Stimulated activated CD8-positive, alpha-beta memory T cell treated with anti-CD3 and anti-CD28 coated beads, Interleukin-7, amount 100 ng/mL, for 4 hours (primary cell): Measurements from ENCODE around the gene RFX7.
"Not testable (repeated sequence)": the region's sequence is repeated elsewhere in the genome, so short reads cannot be mapped to it uniquely, and the experiment has no call there.

Experiments
- DNase-seq, 2 donors: peaks; one replicate each; pipeline ENCODE4 v3.0.0-alpha.2; 2020; ENCODE audit warnings: low read depth in 2 of 2

The RFX7 gene

DNA sequence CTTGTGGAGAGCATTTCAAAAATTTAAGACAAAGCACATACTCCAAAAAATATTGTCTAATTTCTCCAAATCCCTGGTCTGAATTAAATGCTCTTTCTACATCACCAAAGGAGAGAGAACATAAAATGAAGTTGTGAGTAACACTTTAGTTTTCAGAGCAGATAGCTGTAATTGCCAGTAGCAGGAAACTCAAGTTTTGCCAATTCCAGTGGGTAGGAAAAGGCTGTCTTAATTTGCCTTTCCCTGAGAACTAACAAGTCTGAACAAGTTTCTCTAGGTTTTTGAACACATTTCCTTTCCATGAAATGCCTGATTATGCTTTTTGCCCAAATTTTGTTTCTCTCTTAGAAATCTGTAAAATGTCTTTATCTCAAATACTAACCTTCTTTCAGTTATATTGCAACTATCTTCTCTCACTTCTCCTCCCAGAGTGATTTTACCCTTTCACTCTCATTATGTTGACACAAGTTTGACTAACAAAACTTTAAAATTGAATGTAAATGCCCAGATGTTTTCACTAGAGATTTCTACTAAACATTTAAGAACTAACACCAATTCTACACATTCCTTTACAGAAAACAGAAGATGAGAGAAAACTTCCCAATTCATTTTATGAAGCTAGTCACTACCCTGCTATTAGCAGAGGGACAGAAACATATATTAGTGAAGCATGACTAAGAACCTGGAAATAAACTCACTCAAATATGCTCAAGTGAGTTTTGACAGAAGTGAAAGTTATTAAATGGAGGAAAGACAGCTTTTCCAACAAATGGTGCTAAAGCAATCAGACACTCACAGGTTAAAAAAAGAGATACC, 38.4 kb downstream of the RFX7 start:
- DNase-seq: no peak

GRCh38 chr15:56203312-56203922, 40.3 kb downstream of the RFX7 start:
- not testable (repeated sequence) for DNase-seq

GRCh38 chr15:56202701-56203100, 41.0 kb downstream of the RFX7 start:
- DNase-seq: no peak

DNA sequence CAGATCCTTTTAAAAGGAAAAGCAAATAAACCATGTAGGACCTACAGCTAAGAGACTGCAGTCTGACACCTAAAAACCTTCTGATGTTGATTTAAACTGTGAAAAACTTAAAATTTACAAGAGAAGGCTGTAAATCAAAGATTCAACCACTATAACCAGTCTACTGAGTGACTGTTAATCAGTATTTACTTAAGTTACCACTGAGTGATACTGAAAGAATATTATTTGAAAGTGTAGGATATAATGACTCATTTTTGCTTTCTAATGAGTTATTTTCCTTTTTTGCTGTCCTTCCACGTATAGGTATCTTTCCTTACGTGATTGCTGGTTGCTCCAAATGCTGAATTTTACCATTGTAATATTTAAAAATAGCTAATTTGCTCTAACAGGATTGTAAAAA, 44.6 kb downstream of the RFX7 start:
- DNase-seq: no peak

GRCh38 chr15:56194035-56194434, 49.6 kb downstream of the RFX7 start:
- DNase-seq: no peak

DNA sequence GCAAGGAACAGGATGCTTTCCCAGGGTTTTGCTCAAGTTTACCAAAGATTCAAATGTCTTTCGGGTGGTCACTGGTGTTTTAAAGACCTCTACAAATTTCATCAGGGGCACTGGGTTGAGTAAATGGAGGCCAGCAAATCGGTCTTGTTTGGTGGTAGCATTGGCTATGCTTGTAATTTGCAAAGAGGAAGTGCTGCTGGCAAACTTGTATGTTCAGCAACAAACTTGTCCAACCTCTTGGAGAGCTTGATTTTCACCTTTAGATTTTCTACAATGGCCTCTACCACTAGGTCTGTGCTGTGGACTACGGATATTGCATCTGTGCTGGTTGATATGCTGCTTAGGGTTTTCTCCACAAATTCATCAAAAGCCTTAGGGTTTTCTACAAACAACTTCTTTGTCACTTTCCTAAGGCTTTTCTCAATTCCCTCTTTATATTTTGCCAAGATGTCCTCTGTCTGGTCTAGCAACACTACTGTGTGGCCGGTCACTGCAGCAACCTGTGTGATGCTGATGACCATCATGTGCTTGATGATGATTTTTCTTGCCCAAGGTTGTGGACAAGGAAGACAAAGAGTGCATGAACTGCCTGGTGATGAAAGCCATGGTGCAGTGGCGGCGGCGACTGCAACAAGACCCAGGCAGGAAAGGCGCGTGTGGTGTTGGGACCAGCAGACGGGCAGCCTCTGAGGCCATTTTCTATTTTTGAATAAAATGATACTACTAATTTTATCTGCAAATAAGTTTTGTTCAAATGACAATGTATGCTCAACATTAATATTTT, 50.8 kb downstream of the RFX7 start:
- no peak for DNase-seq

- DNase-seq: no peak
These were observed 56.0 kb downstream of the RFX7 start for GRCh38 chr15:56187665-56188064.

DNA sequence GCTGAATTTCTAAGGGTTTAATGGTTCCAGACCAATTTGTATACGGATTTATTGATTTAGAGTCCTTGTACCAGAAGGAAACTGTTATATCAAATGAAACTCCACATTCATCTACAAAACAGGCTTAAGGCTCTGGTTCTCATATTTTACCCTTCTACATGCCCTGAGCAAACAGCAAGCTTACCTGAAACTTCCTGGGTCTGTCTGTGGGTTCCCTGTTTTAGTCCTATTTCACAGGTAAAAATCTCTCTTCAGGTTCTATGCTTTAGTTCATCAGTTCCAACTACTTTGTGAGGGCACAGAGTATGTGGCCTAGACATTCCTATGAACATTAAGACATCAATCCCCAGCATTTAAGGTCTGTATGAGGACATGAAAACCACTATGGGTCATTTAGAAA, 57.7 kb downstream of the RFX7 start:
- DNase-seq: no peak

DNA sequence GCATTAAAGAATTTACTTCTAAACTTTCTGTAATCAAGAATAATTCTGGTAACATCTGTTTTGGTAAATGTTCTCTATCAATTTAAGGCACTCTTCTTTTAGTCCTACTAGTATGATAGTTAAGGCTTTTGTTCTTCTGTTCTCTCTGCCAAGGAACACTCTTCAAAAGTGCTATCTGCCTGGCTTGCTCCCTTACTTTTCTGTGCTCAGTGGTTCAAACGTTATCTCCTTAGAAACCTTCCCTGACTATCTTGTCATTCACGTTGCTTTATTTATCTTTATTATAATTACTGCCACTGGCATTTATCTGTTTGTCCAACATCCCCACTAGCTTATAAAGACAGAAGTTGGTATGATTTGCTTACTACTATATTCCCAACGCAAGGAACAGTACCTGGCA, 59.2 kb downstream of the RFX7 start:
- no peak for DNase-seq

DNA sequence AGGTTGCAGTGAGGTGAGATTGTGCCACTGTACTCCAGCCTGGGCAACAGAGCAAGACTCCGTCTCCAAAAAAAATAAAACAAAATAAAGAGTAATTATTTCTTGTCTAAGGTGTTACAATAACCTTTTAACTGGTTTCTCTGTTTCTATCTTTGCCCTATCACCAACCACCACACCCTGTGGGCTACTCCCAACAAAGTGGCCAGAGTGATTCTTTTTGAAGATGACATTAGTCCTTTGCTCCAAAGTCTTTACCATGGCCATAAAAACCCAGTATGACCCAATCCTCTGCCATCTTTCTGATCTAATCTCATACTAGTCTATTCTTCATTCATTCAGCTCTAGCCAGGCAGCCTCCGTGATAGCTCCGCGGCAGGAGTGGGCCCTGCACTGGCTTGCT, 62.8 kb downstream of the RFX7 start:
- DNase-seq: no peak

- no peak for DNase-seq
These were observed 66.7 kb downstream of the RFX7 start for GRCh38 chr15:56176996-56177395.

DNA sequence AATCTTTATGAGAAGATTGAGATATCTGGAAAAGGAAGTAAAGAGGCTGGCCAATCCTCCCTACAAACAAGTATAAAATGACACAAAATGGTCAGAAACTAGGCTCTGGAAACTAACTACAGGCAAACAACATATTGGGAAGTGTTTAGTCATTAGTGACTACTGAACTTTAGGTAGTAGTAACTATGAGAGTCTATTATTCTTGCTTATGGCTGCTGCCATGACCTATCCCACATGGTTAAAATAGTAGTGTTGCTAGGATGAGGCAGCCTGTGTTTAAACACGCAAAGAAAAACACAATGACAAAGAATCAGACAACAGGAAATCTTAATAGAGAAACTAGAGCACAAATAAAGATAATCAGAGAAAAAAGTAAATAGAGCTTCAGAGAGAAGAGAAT, 67.9 kb downstream of the RFX7 start:
- no peak for DNase-seq

- DNase-seq: no peak
These were observed 69.0 kb downstream of the RFX7 start for GRCh38 chr15:56174649-56175048.

DNA sequence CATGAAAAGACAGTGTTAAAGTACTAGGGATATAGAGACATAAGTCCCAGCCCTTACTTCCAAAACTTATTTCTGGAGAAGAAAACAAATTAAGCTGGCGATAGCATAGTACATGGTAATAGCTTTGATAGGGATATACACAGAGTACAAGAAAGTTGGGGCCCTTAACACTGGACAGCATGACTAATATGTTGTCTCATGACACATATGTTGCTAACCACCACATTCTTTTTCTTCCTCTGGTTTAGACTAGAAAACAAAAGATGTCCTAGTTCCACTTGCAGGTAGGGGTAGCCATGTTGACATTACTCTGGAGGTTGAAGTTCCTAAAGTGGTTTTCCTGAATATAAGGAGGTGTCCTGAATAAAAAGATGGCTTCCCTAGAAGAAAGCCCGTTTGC, 75.3 kb downstream of the RFX7 start:
- no peak for DNase-seq

- no peak for DNase-seq
These were observed 78.4 kb downstream of the RFX7 start for GRCh38 chr15:56165234-56165633.

- DNase-seq: no peak
These were observed 82.7 kb downstream of the RFX7 start for GRCh38 chr15:56160966-56161365.

- DNase-seq: no peak
These were observed 86.8 kb downstream of the RFX7 start for GRCh38 chr15:56156877-56157276.

DNA sequence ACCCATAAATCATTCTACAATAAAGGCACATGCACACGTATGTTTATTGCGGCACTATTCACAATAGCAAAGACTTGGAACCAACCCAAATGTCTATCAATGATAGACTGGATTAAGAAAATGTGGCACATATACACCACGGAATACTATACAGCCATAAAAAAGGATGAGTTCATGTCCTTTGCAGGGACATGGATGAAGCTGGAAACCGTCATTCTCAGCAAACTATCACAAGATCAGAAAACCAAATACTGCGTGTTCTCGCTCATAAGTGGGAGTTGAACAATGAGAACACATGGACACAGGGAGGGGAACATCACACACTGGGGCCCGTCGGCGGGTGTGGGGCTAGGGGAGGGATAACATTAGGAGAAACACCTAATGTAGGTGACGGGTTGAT, 88.4 kb downstream of the RFX7 start:
- not testable (repeated sequence) for DNase-seq

GRCh38 chr15:56154768-56155167, 88.9 kb downstream of the RFX7 start:
- DNase-seq: not testable (repeated sequence)

DNA sequence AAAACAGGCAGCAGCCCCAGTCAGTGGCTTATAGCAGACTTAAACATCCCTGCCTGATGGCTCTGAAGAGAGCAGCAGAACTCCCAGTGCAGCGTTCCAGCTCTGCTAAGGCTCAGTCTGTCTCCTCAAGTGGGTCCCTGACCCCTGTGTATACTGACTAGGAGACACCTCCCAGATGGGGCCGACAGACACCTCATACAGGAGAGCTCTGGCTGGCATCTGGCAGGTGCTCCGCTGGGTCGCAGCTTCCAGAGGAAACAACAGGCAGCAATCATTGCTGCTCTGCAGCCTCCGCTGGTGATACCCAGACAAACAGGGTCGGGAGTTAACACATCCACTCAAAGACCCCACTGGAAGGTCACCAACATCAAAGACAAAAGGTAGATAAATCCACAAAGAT, 93.5 kb downstream of the RFX7 start:
- no peak for DNase-seq

DNA sequence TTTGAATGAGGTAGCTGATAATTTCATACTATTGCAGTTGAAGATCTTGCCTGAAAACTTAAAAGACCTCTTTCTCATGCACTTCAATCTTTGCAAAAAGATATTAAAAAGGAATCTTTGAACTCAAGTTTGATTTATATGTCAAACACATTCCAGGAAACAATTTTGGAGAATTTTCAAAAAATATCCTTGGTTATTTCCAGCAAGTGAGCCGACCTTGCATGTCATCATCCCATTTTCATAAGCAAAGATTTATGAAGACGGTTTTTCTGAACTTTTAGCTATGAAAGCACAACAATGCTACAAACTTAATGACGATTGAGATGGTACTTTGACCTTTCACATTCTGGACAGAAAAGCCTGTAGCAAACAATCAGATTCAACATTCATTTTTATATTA, 95.6 kb downstream of the RFX7 start:
- no peak for DNase-seq

DNA sequence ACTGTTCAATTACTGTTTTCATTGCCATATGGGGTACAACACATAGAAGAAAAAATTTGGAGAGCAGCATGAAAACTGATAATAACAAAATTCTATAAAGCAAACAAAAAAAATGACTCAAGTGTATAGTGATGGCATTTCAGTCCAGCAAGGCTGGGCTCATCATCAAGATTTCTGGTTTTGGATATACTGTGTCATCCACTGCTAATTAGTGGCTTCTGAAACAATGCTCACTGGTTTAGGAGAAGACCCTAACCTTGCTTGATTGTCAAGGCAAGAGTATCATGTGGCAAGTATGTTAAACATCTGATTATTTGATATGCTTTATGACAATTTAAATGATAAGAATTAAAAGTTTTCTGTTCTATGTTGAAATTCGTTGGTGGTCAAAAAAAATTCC, 96.9 kb downstream of the RFX7 start:
- no peak for DNase-seq

GRCh38 chr15:56128081-56128480, 115.6 kb downstream of the RFX7 start:
- no peak for DNase-seq
